Measurements from ENCODE around the gene BANK1. TPM values are rescaled to one million over a fixed set of nuclear protein-coding genes. Genes with fewer than 3 reads are reported as not detected.

BANK1 gene
- total and polyA plus RNA-seq, 10 of the 15 experiments (the other 5 are each of a cell fraction or from before 2014, with no cell fraction given): 0.13 to 2.1 (median 0.42) TPM

DNA sequence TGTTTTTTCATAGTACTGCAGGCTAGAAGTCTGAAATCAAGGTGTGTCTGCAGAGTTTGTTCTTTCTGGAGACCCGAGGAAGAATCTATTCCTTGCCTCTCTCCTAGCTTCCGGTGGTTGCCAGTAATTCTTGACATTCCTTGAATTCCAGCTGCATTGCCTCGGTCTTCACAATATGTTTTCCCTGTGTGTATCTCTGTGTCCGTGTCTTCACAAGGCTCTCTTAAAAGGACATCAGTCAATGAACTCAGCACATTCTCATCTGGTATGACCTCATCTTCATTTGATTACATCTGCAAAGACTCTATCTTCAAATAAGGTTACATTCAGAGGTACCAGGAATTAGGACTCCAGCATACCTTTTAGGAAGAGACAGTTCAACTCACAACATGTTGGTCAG lies 163.4 kb downstream of the BANK1 start:
- H3K27ac ChIP-seq (ENCODE audit: control insufficient read depth, insufficient read depth): no peak overlapping the region
- ATAC-seq: no peak
- ChIA-PET RAD21 (ENCODE audit: unreplicated experiment) (no interaction called here), POLR2A (no interaction called here), CTCF (no interaction called here), SMC1A (ENCODE audit: uncharacterized antibody, unreplicated experiment) (interaction anchor here (0.6 kb wide), 1 partner anchor 57 kb away, joined by 3 read pairs; no protein-coding TSS in a partner anchor)
- no peak overlapping the region for H3K4me3 ChIP-seq
- DNase-seq (ENCODE audit: low read depth, low spot score): no peak
- in situ Hi-C loops (cut with MboI) (no loop called here), intact Hi-C loops (cut with micrococcal nuclease; ENCODE audit: unreplicated experiment) (no loop called here)
- no peaks in the 10 kb centered on the region for H3K9me3 ChIP-seq (replicated peaks; ENCODE audit: control insufficient read depth, insufficient read depth, low read length)
- no TSS peak for BruUV-seq (replicated peaks)
- no peak for FAIRE-seq
- WGBS (ENCODE audit: insufficient coverage, insufficient replicate concordance, low lambda C conversion rate, missing lambda C conversion rate): 24% methylated on average over 4 of the region's 4 CpGs
- no peak for TF ChIP-seq TBL1XR1 (IDR thresholded peaks at IDR 0.05; ENCODE audit: low read depth, low read length)
- TF ChIP-seq, protein P1, sequence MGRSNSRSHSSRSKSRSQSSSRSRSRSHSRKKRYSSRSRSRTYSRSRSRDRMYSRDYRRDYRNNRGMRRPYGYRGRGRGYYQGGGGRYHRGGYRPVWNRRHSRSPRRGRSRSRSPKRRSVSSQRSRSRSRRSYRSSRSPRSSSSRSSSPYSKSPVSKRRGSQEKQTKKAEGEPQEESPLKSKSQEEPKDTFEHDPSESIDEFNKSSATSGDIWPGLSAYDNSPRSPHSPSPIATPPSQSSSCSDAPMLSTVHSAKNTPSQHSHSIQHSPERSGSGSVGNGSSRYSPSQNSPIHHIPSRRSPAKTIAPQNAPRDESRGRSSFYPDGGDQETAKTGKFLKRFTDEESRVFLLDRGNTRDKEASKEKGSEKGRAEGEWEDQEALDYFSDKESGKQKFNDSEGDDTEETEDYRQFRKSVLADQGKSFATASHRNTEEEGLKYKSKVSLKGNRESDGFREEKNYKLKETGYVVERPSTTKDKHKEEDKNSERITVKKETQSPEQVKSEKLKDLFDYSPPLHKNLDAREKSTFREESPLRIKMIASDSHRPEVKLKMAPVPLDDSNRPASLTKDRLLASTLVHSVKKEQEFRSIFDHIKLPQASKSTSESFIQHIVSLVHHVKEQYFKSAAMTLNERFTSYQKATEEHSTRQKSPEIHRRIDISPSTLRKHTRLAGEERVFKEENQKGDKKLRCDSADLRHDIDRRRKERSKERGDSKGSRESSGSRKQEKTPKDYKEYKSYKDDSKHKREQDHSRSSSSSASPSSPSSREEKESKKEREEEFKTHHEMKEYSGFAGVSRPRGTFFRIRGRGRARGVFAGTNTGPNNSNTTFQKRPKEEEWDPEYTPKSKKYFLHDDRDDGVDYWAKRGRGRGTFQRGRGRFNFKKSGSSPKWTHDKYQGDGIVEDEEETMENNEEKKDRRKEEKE (IDR thresholded peaks at IDR 0.05): no peak
- no peak for TF ChIP-seq PML (IDR thresholded peaks at IDR 0.05; ENCODE audit: low read length)
- no peak for TF ChIP-seq TCF3 (IDR thresholded peaks at IDR 0.05; ENCODE audit: borderline replicate concordance, insufficient read depth, low read depth, low read length)
- TF ChIP-seq POLR2AphosphoS2 (IDR thresholded peaks at IDR 0.05; ENCODE audit: low read depth, low read length): no peak
- no peak for TF ChIP-seq SUZ12 (IDR thresholded peaks at IDR 0.05; ENCODE audit: unreplicated experiment)
- TF ChIP-seq RCOR1 (conservative IDR thresholded peaks at IDR 0.05; ENCODE audit: low read depth, low read length): no peak
- no peak for TF ChIP-seq RELA (IDR thresholded peaks at IDR 0.05; ENCODE audit: borderline replicate concordance, partially characterized antibody)
- H3K27me3 ChIP-seq (replicated peaks in 1 of 2; ENCODE audit: control insufficient read depth in 2 of 2, insufficient read depth in 2 of 2, low read length in 1 of 2): no peaks in the 10 kb centered on the region
- H4K20me1 ChIP-seq (ENCODE audit: control insufficient read depth, insufficient read depth): no peaks in the 10 kb centered on the region
- no peaks in the 10 kb centered on the region for H3K36me3 ChIP-seq (ENCODE audit: control insufficient read depth in 2 of 2, insufficient read depth in 2 of 2, low read length in 1 of 2)
- H3K79me2 ChIP-seq (ENCODE audit: control insufficient read depth, insufficient read depth, low read length): no peaks in the 10 kb centered on the region
- H2AFZ ChIP-seq (ENCODE audit: control insufficient read depth, low read depth, low read length): no peak overlapping the region
- H3K4me2 ChIP-seq (ENCODE audit: control insufficient read depth, insufficient read depth): no peak overlapping the region
- no peak overlapping the region for H3K9ac ChIP-seq (ENCODE audit: control insufficient read depth, insufficient read depth, low read length)
- no peaks in the 10 kb centered on the region for H3K4me1 ChIP-seq (ENCODE audit: control insufficient read depth, insufficient read depth, low read length)

Data from GM12878 (cell line).